Measurements from ENCODE around the gene ILDR2.
"Not testable (repeated sequence)": the region's sequence is repeated elsewhere in the genome, so short reads cannot be mapped to it uniquely, and the experiment has no call there.

Gene ILDR2

DNA sequence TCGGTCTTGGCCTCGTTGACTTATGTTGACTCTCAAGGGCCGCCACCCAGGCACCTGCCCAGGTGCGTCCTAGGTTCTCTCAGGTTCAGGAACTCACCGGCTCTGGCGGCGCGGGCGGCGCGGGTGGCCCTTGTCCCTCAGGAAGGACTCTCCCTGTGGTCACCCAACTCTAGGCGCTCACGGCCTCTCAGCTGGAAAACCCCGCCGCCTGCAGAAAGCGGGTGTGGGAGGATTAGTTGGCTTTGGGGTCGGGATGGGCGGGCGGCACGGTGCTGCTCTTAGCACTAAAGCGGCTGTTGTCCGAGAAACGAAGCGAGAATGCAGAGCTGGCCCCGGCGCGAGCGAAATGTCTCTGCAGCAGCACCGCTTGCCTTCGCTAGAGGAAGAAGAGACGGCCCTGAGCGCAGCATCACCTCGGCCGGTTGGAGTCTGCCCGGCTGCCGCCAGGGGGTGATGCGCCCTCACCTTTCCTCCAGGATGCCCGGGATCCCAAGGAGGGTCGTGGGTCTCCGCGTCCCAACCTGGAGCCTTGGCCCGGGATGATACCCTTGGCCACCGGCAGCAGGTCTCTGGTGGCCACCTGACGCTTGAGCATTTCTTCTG lies 91.2 kb downstream of the ILDR2 start:
- DNase-seq, result peak; percentile 37 to 76 (median 56)

DNA sequence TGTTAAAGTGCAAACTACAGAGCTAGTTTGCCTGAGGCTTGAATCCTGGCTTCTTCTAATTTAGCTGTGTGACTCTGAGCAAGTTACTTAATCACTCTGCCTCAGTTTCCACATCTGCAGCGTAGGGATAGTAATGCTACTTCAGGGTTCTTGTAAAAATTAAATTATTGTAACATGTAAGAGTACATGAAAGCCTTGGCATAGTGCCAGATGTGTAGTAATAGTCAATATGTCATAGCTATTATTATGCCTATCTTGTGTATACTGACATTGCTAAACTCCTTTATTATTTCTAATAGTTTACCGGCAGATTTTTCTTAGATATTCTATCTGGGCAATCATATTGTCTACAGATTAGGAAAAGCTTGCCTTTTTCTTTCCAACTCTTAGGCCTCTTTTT lies 92.4 kb downstream of the ILDR2 start:
- DNase-seq, result peak in 1 of 4 experiments; percentile 7

DNA sequence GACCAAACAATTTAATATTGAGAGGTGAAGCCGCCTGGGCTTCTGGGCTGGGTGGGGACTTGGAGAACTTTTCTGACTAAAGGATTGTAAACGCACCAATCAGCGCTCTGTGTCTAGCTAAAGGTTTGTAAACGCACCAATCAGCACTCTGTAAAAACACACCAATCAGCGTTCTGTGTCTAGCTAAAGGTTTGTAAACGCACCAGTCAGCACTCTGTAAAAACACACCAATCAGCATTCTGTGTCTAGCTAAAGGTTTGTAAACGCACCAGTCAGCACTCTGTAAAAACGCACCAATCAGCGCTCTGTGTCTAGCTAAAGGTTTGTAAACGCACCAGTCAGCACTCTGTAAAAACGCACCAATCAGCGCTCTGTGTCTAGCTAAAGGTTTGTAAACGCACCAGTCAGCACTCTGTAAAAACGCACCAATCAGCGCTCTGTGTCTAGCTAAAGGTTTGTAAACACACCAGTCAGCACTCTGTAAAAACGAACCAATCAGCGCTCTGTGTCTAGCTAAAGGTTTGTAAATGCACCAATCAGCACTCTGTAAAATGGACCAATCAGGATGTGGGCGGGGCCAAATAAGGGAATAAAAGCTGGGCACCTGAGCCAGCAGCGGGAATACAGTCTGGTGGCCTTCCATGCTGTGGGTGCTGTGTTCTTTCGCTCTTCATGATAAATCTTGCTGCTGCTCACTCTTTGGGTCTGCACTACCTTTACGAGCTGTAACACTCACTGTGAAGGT lies 97.0 kb downstream of the ILDR2 start:
- DNase-seq, result not testable (repeated sequence)

DNA sequence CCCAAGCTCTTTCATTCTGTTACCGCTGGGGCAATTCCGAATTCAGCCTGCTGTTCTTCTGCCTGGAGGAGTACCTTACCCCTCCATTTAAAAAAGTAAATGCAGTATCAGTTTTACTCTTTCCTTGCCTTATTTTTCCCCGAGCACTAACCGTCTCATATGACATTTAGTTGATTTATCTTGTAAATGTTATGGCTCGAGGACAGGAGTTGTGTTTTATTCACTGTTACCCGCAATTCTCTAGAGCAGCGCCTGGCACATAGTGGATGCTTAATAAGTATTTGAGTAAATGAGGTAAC lies 98.9 kb downstream of the ILDR2 start:
- DNase-seq, result no peak

DNA sequence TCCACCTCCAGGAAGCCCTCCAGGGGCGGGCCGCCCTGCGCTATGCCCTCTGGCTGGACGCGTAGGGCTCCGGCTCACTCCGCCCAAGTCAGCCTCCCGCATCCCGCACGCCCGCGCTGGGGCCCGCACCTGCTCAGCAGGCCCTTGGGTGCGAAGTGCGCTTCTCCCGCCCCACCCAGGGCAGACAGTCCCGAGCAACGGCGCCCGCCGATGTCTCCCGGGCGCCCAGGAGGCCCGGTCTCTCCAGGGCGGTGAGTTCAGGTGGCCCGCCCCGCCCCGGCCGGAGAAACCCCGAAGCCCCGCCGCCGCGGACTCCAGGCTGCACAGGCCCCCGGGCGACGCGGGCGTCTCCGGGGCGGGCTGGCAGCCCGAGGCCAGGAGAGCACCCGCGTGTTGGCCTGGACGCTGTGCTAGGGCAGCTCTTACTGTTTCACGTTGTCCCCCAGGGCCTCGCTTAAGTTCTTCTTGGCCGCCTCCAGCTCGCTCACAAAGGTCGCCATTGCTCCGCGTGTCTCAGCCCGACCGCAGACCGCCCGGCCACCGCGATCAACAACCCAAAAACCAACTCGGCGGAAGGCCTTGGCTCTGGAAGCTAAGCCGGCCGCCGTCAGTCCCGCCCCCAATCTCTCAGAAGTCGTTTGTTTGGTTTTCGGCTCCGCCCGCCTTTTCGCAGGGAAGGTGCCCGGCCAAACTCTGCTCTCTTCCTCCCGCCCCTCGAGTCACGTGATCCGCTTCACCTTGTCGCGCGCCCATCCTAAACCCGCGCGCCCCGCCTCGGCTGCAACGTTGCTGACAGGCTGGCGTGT lies 99.4 kb downstream of the ILDR2 start, which contains the start of gene TADA1:
Gene TADA1, minus strand, starts transcription at position 531 of the 806 bp plus-strand sequence. Its CDS starts 31 bp downstream, at position 500.
- peak; percentile 96 to 98 (median 98) for DNase-seq

DNA sequence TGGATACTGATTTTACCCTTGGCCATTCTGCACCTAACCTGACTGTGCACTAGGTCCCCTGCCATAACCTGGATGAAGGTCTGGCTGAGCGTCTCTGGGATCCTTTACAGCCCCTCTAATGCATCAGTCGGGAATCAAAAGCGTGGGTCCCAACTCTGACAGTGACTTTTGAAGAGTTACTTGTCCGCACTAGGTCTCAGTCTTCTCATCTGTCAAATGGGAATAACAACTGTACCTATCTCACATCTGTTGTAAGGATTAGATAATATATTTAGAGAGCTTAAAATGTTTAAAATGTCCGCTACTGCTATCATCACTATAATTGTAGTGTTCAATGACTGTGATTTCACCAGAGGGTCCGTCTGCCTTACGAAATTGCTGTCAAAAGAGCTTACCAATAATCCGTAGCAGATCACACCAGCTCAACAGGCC lies 100.0 kb downstream of the ILDR2 start:
- DNase-seq, result no peak

GRCh38 chr1:166874464-166874863 lies 100.9 kb downstream of the ILDR2 start:
- no peak for DNase-seq

- DNase-seq, result no peak
Measured at GRCh38 chr1:166870584-166870983, 104.8 kb downstream of the ILDR2 start.

DNA sequence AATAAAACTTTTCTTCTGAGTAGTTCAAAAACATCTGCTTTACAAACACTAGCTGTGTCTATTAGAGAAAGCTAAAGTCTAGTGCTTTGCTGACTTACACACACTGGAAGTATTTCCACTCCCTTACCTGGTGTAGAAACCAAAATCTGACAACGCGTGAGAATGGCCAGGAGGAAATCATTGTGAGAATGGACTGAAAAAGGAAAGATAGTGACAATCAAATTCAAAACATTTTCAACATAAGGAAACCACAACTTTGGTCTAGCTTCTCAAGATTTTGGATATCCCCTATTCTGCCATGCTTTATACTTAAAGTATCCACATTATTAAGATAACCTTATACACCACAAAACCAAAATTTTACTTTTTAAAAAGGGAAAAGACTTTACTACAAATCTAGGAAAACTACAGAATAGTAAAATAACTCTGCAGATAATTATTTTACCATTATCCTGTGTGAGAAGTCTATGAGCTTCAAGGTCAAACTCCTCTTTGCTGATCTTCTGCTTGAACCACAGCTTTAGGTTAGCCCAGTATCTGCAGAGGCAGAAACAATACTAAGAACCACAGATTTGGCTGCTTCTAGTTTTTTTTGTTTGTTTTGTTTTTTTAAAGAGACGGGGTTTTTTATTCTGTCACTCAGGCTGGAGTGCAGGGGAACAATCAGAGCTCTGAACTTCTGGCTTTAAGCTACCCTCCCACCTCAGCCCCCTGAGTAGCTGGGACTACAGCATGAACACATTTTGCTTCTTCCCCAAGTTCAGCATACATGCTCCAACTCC lies 105.8 kb downstream of the ILDR2 start:
- DNase-seq, result no peak

GRCh38 chr1:166868639-166869038 lies 106.7 kb downstream of the ILDR2 start:
- DNase-seq, result no peak

GRCh38 chr1:166865926-166866325 lies 109.4 kb downstream of the ILDR2 start:
- DNase-seq, result no peak

DNA sequence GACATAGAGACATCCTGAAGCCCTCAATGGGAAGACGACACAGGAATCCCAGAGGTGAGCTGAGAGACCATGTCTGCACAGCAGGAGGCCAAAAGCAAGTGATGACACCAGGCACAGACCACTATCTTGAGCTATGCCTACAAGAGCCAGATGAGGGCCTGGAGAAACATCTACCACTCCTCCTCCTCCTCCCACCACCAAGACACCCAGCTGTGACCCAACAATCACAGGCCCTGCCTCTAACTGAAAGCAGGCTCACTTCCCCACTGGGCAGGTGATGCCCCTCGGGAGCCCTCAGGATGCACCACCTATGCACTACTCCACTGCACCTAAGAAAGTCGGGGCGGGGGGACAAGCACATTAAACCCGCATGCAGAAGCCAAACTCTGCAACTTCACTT lies 115.7 kb downstream of the ILDR2 start:
- DNase-seq, result no peak

DNA sequence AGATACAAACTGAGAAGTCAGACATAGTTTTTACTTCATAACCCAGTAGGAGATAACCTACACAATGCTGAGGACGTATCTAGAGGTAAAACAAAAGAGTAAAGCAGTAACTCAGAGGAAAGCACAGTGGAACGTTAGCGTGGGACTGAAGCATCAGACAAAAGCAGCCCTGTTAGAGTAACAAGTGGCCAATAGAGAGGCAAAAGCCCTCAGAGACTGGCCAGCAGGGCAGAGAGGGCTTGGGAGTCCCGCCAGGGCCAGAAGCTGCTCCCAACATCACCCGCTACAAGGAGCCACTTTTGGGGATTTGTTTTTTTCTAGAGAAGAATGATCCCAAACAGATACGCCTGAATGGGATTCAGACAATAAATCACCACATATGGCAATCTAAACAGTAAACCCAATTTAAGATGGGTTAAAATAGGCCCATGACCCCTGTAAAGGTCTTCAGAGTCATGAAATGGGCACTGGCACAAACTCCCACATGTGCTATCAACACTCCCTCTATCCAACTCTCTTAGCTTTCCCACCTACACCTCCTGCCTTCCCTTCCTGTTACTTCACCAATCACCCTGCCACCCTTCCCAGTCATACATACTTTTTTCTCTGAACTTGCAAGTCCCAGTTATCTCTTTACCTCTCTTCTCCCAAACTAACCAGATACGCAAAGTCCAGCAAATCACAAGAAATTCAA lies 116.5 kb downstream of the ILDR2 start:
- DNase-seq, result no peak

All from suppressor macrophage (primary cell).